COLO668 (cell line): ENCODE results near the gene MCC.

Experiments
- DNase-seq: peaks from one replicate; lab custom pipeline; 2025; ENCODE audit not compliant: unreplicated experiment; lab: John Stamatoyannopoulos, UW

Gene MCC

GRCh38 chr5:113274836-113275414 lies 213.3 kb downstream of the MCC start:
- DNase-seq: no peak

- no peak for DNase-seq
Measured at GRCh38 chr5:113273948-113274347, 214.3 kb downstream of the MCC start.

GRCh38 chr5:113271745-113272454 lies 216.4 kb downstream of the MCC start:
- DNase-seq: no peak

GRCh38 chr5:113271015-113271414 lies 217.2 kb downstream of the MCC start:
- DNase-seq: no peak

GRCh38 chr5:113270086-113270485 lies 218.2 kb downstream of the MCC start:
- no peak for DNase-seq

GRCh38 chr5:113269023-113269997 lies 218.9 kb downstream of the MCC start:
- DNase-seq: no peak

- no peak for DNase-seq
Measured at GRCh38 chr5:113268232-113268631, 220.0 kb downstream of the MCC start.

GRCh38 chr5:113267361-113267900 lies 220.8 kb downstream of the MCC start:
- DNase-seq: no peak

GRCh38 chr5:113266913-113267227 lies 221.4 kb downstream of the MCC start:
- DNase-seq: no peak

- DNase-seq: no peak
Measured at GRCh38 chr5:113266227-113266912, 221.9 kb downstream of the MCC start.

- no peak for DNase-seq
Measured at GRCh38 chr5:113265190-113265589, 223.1 kb downstream of the MCC start.

GRCh38 chr5:113264046-113264445 lies 224.2 kb downstream of the MCC start:
- no peak for DNase-seq

- no peak for DNase-seq
Measured at GRCh38 chr5:113263545-113263944, 224.7 kb downstream of the MCC start.

- DNase-seq: no peak
Measured at GRCh38 chr5:113262674-113263073, 225.6 kb downstream of the MCC start.

- DNase-seq: no peak
Measured at GRCh38 chr5:113259034-113259433, 229.2 kb downstream of the MCC start.

GRCh38 chr5:113257545-113257944 lies 230.7 kb downstream of the MCC start:
- no peak for DNase-seq

- no peak for DNase-seq
Measured at GRCh38 chr5:113256671-113257452, 231.4 kb downstream of the MCC start.

GRCh38 chr5:113255579-113256386 lies 232.5 kb downstream of the MCC start:
- no peak for DNase-seq

GRCh38 chr5:113255105-113255504 lies 233.1 kb downstream of the MCC start:
- no peak for DNase-seq
